K562 (cell line): Measurements from ENCODE around the gene SPDYE3. TPM values are rescaled to one million over a fixed set of nuclear protein-coding genes. Genes with fewer than 3 reads are reported as not detected.

Experiments
- E2F3 ChIP-seq: fragments of 250-450 bp; sonication (Bioruptor Pico); IDR thresholded peaks from 2 replicates; pipeline ENCODE4 v1.4.0; 2020; ENCODE audit warnings: mild to moderate bottlenecking
- FUS ChIP-seq: fragments of 200-400 bp; formaldehyde crosslinking; optimal IDR thresholded peaks from 2 replicates; pipeline ENCODE3; 2017; ENCODE audit warnings: low read depth, low read length
- HIVEP1 ChIP-seq: fragments of 250-450 bp; sonication (Bioruptor Pico); IDR thresholded peaks from 2 replicates; pipeline ENCODE4 v1.4.0; 2020; ENCODE audit warnings: mild to moderate bottlenecking
- KDM4B ChIP-seq, 2 experiments: fragments of 450-650 bp in 1 of 2; sonication (generic) in 1 of 2; IDR thresholded peaks; 2 replicates each; pipeline ENCODE4 v1.6.1; 2016 to 2017; ENCODE audit warnings: borderline replicate concordance in 2 of 2, antibody characterized with exemption in 1 of 2, low read depth in 1 of 2, mild to moderate bottlenecking in 1 of 2
- POLR2A ChIP-seq: fragments of 450-650 bp; conservative IDR thresholded peaks from 2 replicates; pipeline ENCODE4 v1.6.1; 2016
- POLR2G ChIP-seq: fragments of 200-400 bp; formaldehyde crosslinking; IDR thresholded peaks from 2 replicates; pipeline ENCODE4 v1.6.1; 2017; ENCODE audit warnings: low read depth, mild to moderate bottlenecking, antibody characterized with exemption, low read length, moderate library complexity
- ZNF143 ChIP-seq: sonication (generic); formaldehyde crosslinking; IDR thresholded peaks from 2 replicates; pipeline ENCODE4 v1.9.0; 2022; ENCODE audit warnings: mild to moderate bottlenecking, missing genetic modification reagents
- ZNF445 ChIP-seq: fragments of 250-450 bp; sonication (Bioruptor Pico); IDR thresholded peaks from 2 replicates; pipeline ENCODE4 v1.4.0; 2020; ENCODE audit warnings: low read depth, mild to moderate bottlenecking, moderate library complexity
- ZNF584 ChIP-seq: fragments of 200-800 bp; sonication (Bioruptor generic); IDR thresholded peaks from 2 replicates; pipeline ENCODE4 v1.6.1; 2016; ENCODE audit warnings: low read depth, mild to moderate bottlenecking, missing genetic modification characterization, missing compliant biosample characterization
- polyA plus RNA-seq, 8 experiments: library from polyadenylated mRNA; depleted of rRNA in 4 of 8; stranded (reverse) in 5 of 8; unstranded in 3 of 8; fragments of >200 nt; fragmentation: Nextera tagmentation in 2 of 8; fragmentation: Illumina TruSeq in 1 of 8; extraction: Ambion mirVana in 2 of 8; extraction: Trizol in 1 of 8; gene quantifications; 2 replicates each; pipeline versions ENCODE4 v1.2.1 to v1.2.3, GENCODE V29; 2011 to 2014; ENCODE audit warnings: inconsistent platforms in 1 of 8, missing spikeins in 1 of 8
- total RNA-seq, 7 experiments: library from RNA; depleted of rRNA in 6 of 7; stranded (reverse); fragments of >200 nt in 6 of 7; fragmentation: Illumina TruSeq in 2 of 7; extraction: Trizol in 2 of 7; gene quantifications; 2 replicates each; pipeline versions ENCODE4 v1.2.1 to v1.2.3, GENCODE V29; 2011 to 2021; ENCODE audit warnings: low replicate concordance in 1 of 7
- TF ChIP-seq, protein P1 (sequence below): fragments of 200-800 bp; sonication (Bioruptor generic); IDR thresholded peaks from 2 replicates; pipeline ENCODE4 v1.6.1; 2016; ENCODE audit warnings: missing genetic modification characterization, missing compliant biosample characterization
- TF ChIP-seq, protein P2 (sequence below): fragments of 200-800 bp; sonication (Bioruptor generic); IDR thresholded peaks from 2 replicates; pipeline ENCODE4 v1.6.1; 2017; ENCODE audit warnings: missing genetic modification characterization, missing compliant biosample characterization
- TF ChIP-seq, protein P3 (sequence below), 2 experiments: fragments of 450-650 bp; formaldehyde crosslinking in 1 of 2; IDR thresholded peaks; 2 replicates each; pipeline versions ENCODE4 v1.4.0 to v1.6.1; 2014 to 2020; ENCODE audit warnings: mild to moderate bottlenecking in 2 of 2, borderline replicate concordance in 1 of 2, low read depth in 1 of 2

Gene SPDYE3
- total and polyA plus RNA-seq, 9 of the 15 experiments (the other 6 are each of a cell fraction or from before 2014, with no cell fraction given): 0.04 to 3.3 (median 1.2) TPM; not detected in 6

DNA sequence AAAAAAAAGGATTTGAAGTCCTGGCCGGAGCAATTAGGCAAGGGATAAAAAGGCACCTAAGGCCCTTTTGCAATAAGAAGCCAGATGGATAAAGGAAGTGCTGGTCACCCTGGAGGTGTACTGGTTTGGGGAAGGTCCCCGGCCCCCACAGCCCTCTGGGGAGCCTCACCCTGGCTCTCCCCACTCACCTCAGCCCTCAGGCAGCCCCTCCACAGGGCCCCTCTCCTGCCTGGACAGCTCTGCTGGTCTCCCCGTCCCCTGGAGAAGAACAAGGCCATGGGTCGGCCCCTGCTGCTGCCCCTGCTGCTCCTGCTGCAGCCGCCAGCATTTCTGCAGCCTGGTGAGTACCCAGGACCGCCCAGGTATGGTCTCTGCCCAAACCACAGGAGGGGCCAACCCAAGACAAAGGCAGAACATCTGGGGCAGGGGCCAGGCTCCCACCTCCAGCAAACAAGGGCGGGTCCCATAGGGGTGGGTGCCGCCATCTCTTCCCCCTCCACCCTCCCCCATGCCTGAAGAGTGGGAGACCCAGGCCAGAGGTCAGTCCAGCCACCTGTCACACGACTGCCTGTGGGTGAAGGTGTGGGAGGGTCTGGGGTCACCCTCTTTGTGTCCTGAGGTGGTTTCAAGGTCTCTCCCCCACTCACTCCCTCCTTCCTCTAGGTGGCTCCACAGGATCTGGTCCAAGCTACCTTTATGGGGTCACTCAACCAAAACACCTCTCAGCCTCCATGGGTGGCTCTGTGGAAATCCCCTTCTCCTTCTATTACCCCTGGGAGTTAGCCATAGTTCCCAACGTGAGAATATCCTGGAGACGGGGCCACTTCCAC lies 50.7 kb downstream of the SPDYE3 start, which contains the start of gene PILRB (continued):
- TF ChIP-seq, protein P1, sequence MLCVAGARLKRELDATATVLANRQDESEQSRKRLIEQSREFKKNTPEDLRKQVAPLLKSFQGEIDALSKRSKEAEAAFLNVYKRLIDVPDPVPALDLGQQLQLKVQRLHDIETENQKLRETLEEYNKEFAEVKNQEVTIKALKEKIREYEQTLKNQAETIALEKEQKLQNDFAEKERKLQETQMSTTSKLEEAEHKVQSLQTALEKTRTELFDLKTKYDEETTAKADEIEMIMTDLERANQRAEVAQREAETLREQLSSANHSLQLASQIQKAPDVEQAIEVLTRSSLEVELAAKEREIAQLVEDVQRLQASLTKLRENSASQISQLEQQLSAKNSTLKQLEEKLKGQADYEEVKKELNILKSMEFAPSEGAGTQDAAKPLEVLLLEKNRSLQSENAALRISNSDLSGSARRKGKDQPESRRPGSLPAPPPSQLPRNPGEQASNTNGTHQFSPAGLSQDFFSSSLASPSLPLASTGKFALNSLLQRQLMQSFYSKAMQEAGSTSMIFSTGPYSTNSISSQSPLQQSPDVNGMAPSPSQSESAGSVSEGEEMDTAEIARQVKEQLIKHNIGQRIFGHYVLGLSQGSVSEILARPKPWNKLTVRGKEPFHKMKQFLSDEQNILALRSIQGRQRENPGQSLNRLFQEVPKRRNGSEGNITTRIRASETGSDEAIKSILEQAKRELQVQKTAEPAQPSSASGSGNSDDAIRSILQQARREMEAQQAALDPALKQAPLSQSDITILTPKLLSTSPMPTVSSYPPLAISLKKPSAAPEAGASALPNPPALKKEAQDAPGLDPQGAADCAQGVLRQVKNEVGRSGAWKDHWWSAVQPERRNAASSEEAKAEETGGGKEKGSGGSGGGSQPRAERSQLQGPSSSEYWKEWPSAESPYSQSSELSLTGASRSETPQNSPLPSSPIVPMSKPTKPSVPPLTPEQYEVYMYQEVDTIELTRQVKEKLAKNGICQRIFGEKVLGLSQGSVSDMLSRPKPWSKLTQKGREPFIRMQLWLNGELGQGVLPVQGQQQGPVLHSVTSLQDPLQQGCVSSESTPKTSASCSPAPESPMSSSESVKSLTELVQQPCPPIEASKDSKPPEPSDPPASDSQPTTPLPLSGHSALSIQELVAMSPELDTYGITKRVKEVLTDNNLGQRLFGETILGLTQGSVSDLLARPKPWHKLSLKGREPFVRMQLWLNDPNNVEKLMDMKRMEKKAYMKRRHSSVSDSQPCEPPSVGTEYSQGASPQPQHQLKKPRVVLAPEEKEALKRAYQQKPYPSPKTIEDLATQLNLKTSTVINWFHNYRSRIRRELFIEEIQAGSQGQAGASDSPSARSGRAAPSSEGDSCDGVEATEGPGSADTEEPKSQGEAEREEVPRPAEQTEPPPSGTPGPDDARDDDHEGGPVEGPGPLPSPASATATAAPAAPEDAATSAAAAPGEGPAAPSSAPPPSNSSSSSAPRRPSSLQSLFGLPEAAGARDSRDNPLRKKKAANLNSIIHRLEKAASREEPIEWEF: no peak
- TF ChIP-seq, protein P2, sequence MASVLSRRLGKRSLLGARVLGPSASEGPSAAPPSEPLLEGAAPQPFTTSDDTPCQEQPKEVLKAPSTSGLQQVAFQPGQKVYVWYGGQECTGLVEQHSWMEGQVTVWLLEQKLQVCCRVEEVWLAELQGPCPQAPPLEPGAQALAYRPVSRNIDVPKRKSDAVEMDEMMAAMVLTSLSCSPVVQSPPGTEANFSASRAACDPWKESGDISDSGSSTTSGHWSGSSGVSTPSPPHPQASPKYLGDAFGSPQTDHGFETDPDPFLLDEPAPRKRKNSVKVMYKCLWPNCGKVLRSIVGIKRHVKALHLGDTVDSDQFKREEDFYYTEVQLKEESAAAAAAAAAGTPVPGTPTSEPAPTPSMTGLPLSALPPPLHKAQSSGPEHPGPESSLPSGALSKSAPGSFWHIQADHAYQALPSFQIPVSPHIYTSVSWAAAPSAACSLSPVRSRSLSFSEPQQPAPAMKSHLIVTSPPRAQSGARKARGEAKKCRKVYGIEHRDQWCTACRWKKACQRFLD: no peak
- no peak for TF ChIP-seq ZNF445 (CRISPR knock-in tag)
- no peak for TF ChIP-seq ZNF143 (CRISPR knock-in tag)
- TF ChIP-seq POLR2G: peak; percentile 43; the same call in 1 of the 2 replicates
- 0 out of 2 replicates have a peak, but pooled peaks have one; percentile 15 for TF ChIP-seq POLR2A
- TF ChIP-seq, protein P3, sequence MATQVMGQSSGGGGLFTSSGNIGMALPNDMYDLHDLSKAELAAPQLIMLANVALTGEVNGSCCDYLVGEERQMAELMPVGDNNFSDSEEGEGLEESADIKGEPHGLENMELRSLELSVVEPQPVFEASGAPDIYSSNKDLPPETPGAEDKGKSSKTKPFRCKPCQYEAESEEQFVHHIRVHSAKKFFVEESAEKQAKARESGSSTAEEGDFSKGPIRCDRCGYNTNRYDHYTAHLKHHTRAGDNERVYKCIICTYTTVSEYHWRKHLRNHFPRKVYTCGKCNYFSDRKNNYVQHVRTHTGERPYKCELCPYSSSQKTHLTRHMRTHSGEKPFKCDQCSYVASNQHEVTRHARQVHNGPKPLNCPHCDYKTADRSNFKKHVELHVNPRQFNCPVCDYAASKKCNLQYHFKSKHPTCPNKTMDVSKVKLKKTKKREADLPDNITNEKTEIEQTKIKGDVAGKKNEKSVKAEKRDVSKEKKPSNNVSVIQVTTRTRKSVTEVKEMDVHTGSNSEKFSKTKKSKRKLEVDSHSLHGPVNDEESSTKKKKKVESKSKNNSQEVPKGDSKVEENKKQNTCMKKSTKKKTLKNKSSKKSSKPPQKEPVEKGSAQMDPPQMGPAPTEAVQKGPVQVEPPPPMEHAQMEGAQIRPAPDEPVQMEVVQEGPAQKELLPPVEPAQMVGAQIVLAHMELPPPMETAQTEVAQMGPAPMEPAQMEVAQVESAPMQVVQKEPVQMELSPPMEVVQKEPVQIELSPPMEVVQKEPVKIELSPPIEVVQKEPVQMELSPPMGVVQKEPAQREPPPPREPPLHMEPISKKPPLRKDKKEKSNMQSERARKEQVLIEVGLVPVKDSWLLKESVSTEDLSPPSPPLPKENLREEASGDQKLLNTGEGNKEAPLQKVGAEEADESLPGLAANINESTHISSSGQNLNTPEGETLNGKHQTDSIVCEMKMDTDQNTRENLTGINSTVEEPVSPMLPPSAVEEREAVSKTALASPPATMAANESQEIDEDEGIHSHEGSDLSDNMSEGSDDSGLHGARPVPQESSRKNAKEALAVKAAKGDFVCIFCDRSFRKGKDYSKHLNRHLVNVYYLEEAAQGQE (IDR thresholded peaks at IDR 0.05; ENCODE audit: borderline replicate concordance): no peak
- TF ChIP-seq, protein P3 (CRISPR knock-in tag; IDR thresholded peaks at IDR 0.05; ENCODE audit: low read depth): no peak
- no peak for TF ChIP-seq HIVEP1 (CRISPR knock-in tag)
- no peak for TF ChIP-seq ZNF584 (CRISPR knock-in tag)
- no peak for TF ChIP-seq KDM4B (IDR thresholded peaks at IDR 0.05; ENCODE audit: borderline replicate concordance in 2 of 2, low read depth in 1 of 2)
- no peak for TF ChIP-seq E2F3 (CRISPR knock-in tag)
- no peak for TF ChIP-seq FUS
